HG03097 (cell line): Measurements from ENCODE around the gene GALNT9.

Experiments
- ATAC-seq: cut with Tn5 transposase; IDR thresholded peaks from one replicate; pipeline ENCODE4 v1.9.1; 2021; ENCODE audit not compliant: unreplicated experiment, low FRiP score

GALNT9 gene

DNA sequence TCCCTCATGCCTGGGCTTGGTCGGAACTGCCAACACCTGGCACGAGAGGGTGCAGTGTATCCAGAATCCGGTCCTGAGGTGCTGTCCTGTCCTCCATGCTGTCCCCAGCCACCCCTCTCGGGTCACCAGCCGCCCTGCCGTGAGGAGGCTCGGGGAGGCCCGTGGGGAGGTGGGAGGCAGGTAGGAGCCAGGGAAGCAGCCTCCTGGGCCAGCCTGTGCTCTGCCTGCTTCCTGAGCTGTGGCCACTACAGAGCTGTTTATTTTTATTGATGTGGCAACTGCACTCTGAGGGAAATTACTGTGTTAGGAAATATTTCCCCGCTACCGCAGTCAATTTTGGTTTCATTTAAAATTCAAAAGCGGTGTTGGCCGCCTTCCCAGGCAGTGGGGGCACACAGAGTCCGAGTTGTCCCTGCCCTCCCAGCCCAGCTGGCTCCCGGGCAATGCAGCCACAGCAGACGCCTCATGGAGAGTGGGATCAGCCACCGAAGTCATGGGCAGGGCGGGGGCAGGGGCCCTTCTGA lies 166.8 kb downstream of the GALNT9 start:
- no peak for ATAC-seq

GRCh38 chr12:132161796-132162507 lies 167.4 kb downstream of the GALNT9 start:
- ATAC-seq = no peak

GRCh38 chr12:132161036-132161781 lies 168.2 kb downstream of the GALNT9 start:
- no peak for ATAC-seq

DNA sequence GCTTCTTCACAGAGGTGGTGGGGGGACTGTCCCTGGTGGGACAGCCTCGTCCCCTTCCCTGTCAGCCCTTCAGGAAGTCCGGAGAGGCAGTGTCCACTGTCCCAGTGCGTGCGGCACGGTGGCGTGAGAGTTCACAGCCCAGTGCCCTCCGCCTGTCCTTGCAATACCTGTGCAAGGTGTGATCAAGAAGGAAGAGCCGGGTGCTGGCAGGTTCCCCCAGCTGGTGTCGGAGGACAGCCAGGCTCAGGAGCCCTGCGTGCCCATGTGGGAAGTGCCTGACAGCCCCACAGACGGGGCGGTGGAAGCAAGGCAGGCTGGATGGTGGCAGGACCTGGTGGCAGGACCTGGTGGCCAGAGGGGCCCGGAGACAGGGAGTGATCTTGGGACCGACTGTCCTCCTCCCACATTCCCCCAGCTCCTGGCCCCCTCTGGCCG lies 168.8 kb downstream of the GALNT9 start:
- no peak for ATAC-seq

- no peak for ATAC-seq
Measured at GRCh38 chr12:132160016-132160415, 169.4 kb downstream of the GALNT9 start.

DNA sequence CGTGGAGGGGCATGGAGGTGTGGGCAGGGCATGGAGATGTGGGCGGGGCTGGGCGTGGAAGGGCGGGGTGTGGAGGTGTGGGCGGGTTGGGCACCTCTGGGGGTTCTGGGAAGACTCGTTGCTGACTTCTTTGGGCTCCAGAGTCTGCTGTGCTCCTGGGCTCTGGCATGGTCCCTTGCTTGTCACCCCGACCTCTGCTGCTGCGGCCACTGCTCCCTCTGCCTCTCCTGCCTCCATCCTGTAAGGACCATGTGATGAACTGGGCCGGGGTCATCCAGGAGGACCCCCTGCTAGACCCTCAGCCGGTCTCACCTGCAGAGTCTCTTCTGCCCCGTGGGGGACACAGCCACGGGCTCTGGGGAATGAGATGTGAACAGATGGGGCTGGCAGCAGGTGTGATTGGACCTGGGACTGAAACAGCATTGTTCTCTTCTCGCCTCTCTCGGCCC lies 169.8 kb downstream of the GALNT9 start:
- ATAC-seq = no peak

GRCh38 chr12:132158677-132159554 lies 170.5 kb downstream of the GALNT9 start:
- ATAC-seq = no peak

DNA sequence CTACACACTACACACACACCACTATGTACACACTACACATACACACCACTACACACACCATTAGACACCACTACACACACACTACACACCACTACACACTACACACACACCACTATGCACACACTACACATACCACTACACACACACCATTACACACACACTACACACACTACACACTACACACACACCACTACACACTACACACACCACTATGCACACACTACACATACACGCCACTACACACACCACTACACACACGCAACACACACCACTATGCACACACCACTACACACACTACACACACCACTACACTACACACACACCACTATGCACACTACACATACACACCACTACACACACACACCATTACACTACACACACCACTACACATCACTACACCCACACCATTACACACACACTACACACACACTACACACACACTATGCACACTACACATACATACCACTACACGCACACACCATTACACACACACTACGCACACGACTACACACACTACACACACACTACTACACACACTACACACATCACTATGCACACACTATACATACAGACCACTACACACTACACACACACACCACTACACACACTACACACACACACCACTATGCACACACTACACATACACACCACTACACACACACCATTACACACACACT lies 171.5 kb downstream of the GALNT9 start:
- ATAC-seq = no peak

DNA sequence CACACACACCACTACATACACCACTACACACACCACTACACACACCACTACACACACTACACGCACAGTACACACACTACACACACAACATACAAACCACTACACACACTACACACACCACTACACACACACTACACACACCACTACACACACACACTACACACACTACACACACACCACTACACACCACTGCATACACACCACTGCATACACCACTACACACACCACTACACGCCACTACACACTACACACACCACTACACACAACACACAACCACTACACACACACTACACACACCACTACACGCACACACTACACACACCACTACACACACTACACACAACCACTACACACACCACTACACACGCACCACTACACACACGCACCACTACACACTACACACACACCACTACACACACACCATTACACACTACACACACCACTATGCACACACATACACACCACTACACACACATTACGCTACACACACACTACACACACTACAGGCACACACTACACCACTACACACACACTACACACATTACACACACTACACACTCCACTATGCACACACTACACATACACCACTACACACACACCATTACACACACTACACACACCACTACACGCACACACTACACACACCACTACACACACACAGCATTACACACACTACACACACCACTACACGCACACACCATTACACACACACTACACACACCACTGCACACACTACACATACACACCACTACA lies 172.6 kb downstream of the GALNT9 start:
- ATAC-seq = no peak

GRCh38 chr12:132155771-132156572 lies 173.4 kb downstream of the GALNT9 start:
- no peak for ATAC-seq

- ATAC-seq = no peak
Measured at GRCh38 chr12:132154941-132155770, 174.2 kb downstream of the GALNT9 start.

- peak; percentile 27 for ATAC-seq
Measured at GRCh38 chr12:132154341-132154761, 175.0 kb downstream of the GALNT9 start.

- peak; percentile 50 for ATAC-seq
Measured at GRCh38 chr12:132153501-132154340, 175.7 kb downstream of the GALNT9 start.

GRCh38 chr12:132152953-132153352 lies 176.4 kb downstream of the GALNT9 start:
- no peak for ATAC-seq

- no peak for ATAC-seq
Measured at GRCh38 chr12:132152411-132152821, 177.0 kb downstream of the GALNT9 start.

GRCh38 chr12:132151766-132152410 lies 177.5 kb downstream of the GALNT9 start:
- ATAC-seq = no peak
